HepG2 (cell line): ENCODE measurements around the gene PTRHD1. TPM values are rescaled to one million over a fixed set of nuclear protein-coding genes. Genes with fewer than 3 reads are reported as not detected.

Experiments
- AFF4 ChIP-seq: sonication (generic); formaldehyde crosslinking; IDR thresholded peaks from 2 replicates; pipeline ENCODE4 v1.4.0; 2020; ENCODE audit warnings: missing genetic modification reagents
- BORCS8-MEF2B ChIP-seq: sonication (generic); formaldehyde crosslinking; IDR thresholded peaks from 2 replicates; pipeline ENCODE4 v1.8.0; 2022; ENCODE audit warnings: mild to moderate bottlenecking, missing genetic modification reagents
- ETV5 ChIP-seq: IDR thresholded peaks from 2 replicates; pipeline ENCODE4 v1.6.1; 2018; ENCODE audit warnings: missing biosample characterization, missing genetic modification reagents, inconsistent platforms, borderline replicate concordance
- HMG20B ChIP-seq: conservative IDR thresholded peaks from 2 replicates; pipeline ENCODE4 v1.6.1; 2016; ENCODE audit warnings: missing genetic modification reagents, missing compliant biosample characterization
- HNF4G ChIP-seq, 2 experiments: sonication (generic) in 1 of 2; formaldehyde crosslinking in 1 of 2; IDR thresholded peaks; 2 replicates each; pipeline versions ENCODE4 v1.4.0 to v1.6.1; 2011 to 2020; ENCODE audit warnings: borderline replicate concordance in 2 of 2, low read depth in 2 of 2, mild to moderate bottlenecking in 2 of 2, low read length in 1 of 2, missing genetic modification reagents in 1 of 2, moderate library complexity in 1 of 2
- MXD4 ChIP-seq: IDR thresholded peaks from 2 replicates; pipeline ENCODE4 v1.6.1; 2016; ENCODE audit warnings: mild to moderate bottlenecking, missing biosample characterization, missing genetic modification reagents
- NCOR1 ChIP-seq: fragments of 200-600 bp; sonication (generic); IDR thresholded peaks from 2 replicates; pipeline ENCODE4 v1.7.0; 2017; ENCODE audit warnings: antibody characterized with exemption, low read length, borderline replicate concordance
- NFKB2 ChIP-seq: sonication (generic); formaldehyde crosslinking; IDR thresholded peaks from 2 replicates; pipeline ENCODE4 v1.4.0; 2020; ENCODE audit warnings: missing genetic modification reagents, borderline replicate concordance
- NR2F1 ChIP-seq, 2 experiments: fragments of 450-650 bp in 1 of 2; formaldehyde crosslinking in 1 of 2; IDR thresholded peaks; 2 replicates each; pipeline versions ENCODE4 v1.5.0 to v1.6.1; 2016 to 2020; ENCODE audit warnings: mild to moderate bottlenecking in 1 of 2, missing compliant biosample characterization in 1 of 2, missing genetic modification reagents in 1 of 2, moderate library complexity in 1 of 2
- RORA ChIP-seq: sonication (generic); formaldehyde crosslinking; IDR thresholded peaks from 2 replicates; pipeline ENCODE4 v1.5.0; 2020; ENCODE audit warnings: mild to moderate bottlenecking, missing genetic modification reagents, moderate library complexity
- SMARCE1 ChIP-seq: fragments of 450-650 bp; IDR thresholded peaks from 2 replicates; pipeline ENCODE4 v1.6.1; 2017; ENCODE audit warnings: borderline replicate concordance
- ZC3H13 ChIP-seq: sonication (generic); formaldehyde crosslinking; IDR thresholded peaks from 2 replicates; pipeline ENCODE4 v1.8.1; 2023; ENCODE audit warnings: mild to moderate bottlenecking, missing genetic modification reagents, moderate library complexity
- ZKSCAN5 ChIP-seq: sonication (generic); formaldehyde crosslinking; IDR thresholded peaks from 2 replicates; pipeline ENCODE4 v1.5.1; 2020; ENCODE audit warnings: mild to moderate bottlenecking, missing genetic modification reagents
- ZNF280D ChIP-seq: sonication (generic); formaldehyde crosslinking; IDR thresholded peaks from 2 replicates; pipeline ENCODE4 v1.5.1; 2020; ENCODE audit warnings: mild to moderate bottlenecking, missing genetic modification reagents
- ZNF362 ChIP-seq: sonication (generic); formaldehyde crosslinking; IDR thresholded peaks from 2 replicates; pipeline ENCODE4 v1.4.0; 2020; ENCODE audit warnings: missing genetic modification reagents, mild to moderate bottlenecking, borderline replicate concordance
- ZNF383 ChIP-seq: sonication (generic); formaldehyde crosslinking; IDR thresholded peaks from 2 replicates; pipeline ENCODE4 v1.4.0; 2020; ENCODE audit warnings: missing genetic modification reagents, mild to moderate bottlenecking, borderline replicate concordance
- ZNF629 ChIP-seq: sonication (generic); formaldehyde crosslinking; conservative IDR thresholded peaks from 2 replicates; pipeline ENCODE4 v1.5.0; 2020; ENCODE audit warnings: missing genetic modification reagents
- ZNF678 ChIP-seq: sonication (generic); formaldehyde crosslinking; IDR thresholded peaks from 2 replicates; pipeline ENCODE4 v1.4.0; 2020; ENCODE audit warnings: mild to moderate bottlenecking, missing genetic modification reagents
- ZNF792 ChIP-seq: IDR thresholded peaks from 2 replicates; pipeline ENCODE4 v1.6.1; 2016
- polyA plus RNA-seq, 8 experiments: library from polyadenylated mRNA; depleted of rRNA in 3 of 8; stranded (reverse) in 7 of 8; unstranded in 1 of 8; fragments of >200 nt; fragmentation: Illumina TruSeq in 4 of 8; extraction: Trizol in 4 of 8; gene quantifications; 2 replicates each; pipeline versions ENCODE4 v1.2.1 to v1.2.3, GENCODE V29; 2011 to 2016; ENCODE audit warnings: low read depth in 4 of 8, missing spikeins in 1 of 8, mixed read lengths in 1 of 8; ENCODE audit not compliant: insufficient read depth in 1 of 8
- total RNA-seq, 5 experiments: library from RNA; depleted of rRNA; stranded (reverse); fragments of >200 nt; fragmentation: Illumina TruSeq; extraction: Trizol; gene quantifications; 2 replicates each; pipeline ENCODE4 v1.2.3, GENCODE V29; 2016; ENCODE audit warnings: low read depth in 1 of 5

PTRHD1 gene
- total and polyA plus RNA-seq, 2 of the 13 experiments (the other 11 are each of a cell fraction or from before 2014, with no cell fraction given): 72.6 to 90.8 TPM

- TF ChIP-seq NCOR1: no peak
- 0 out of 2 replicates have a peak, but pooled peaks have one; percentile 61 for TF ChIP-seq ZNF678 (CRISPR knock-in tag)
- TF ChIP-seq AFF4 (CRISPR knock-in tag): no peak; the same call in 1 of the 2 replicates
- no peak for TF ChIP-seq RORA
- no peak; the same call in 1 of the 2 replicates for TF ChIP-seq HMG20B (CRISPR knock-in tag)
- peak; percentile 73 for TF ChIP-seq BORCS8-MEF2B (CRISPR knock-in tag)
- peak; percentile 3; the same call in 1 of the 2 replicates for TF ChIP-seq ZNF629
- peak; percentile 49; the same call in 1 of the 2 replicates for TF ChIP-seq ZNF362 (CRISPR knock-in tag)
- TF ChIP-seq SMARCE1: no peak
- TF ChIP-seq ZNF280D: no peak
- no peak for TF ChIP-seq ZKSCAN5 (CRISPR knock-in tag)
- TF ChIP-seq ZNF383 (CRISPR knock-in tag): 0 out of 2 replicates have a peak, but pooled peaks have one; percentile 43
- TF ChIP-seq HNF4G (IDR thresholded peaks at IDR 0.05; ENCODE audit: borderline replicate concordance, low read depth, low read length): peak; percentile 30; the same call in 1 of the 2 replicates
- peak; percentile 76 for TF ChIP-seq HNF4G (CRISPR knock-in tag; IDR thresholded peaks at IDR 0.05; ENCODE audit: borderline replicate concordance, low read depth)
- no peak for TF ChIP-seq NR2F1 (CRISPR knock-in tag; IDR thresholded peaks at IDR 0.05)
- TF ChIP-seq MXD4 (CRISPR knock-in tag): peak; percentile 93
- TF ChIP-seq ETV5 (CRISPR knock-in tag): peak; percentile 85; the same call in 1 of the 2 replicates
- TF ChIP-seq ZC3H13 (CRISPR knock-in tag): peak; percentile 74; the same call in 1 of the 2 replicates
- TF ChIP-seq NFKB2 (CRISPR knock-in tag): peak; percentile 68; the same call in 1 of the 2 replicates
- TF ChIP-seq ZNF792 (CRISPR knock-in tag): peak; percentile 83; the same call in 1 of the 2 replicates
These were observed at the start of gene PTRHD1, which contains the start of gene CENPO (continued) for GRCh38 chr2:24792874-24793760.
